Adrenal gland (tissue), 12 donors: ENCODE data around the gene NLRC5. TPM values are rescaled to one million over a fixed set of nuclear protein-coding genes. Genes with fewer than 3 reads are reported as not detected.

ENCODE experiments used
- DNase-seq, 7 donors: peaks; one replicate each; pipeline ENCODE4 v3.0.0-alpha.2; 2019 to 2020
- H3K27ac ChIP-seq, 5 donors: fragments of 200-600 bp; sonication (generic) in 4 of 5; 1 replicate in 3 of 5; 2 replicates in 2 of 5; pipeline versions ENCODE4 v1.5.1 to v1.8.0; 2016 to 2020; ENCODE audit warnings: mild to moderate bottlenecking in 1 of 5
- H3K27me3 ChIP-seq: fragments of 200-600 bp; 2 replicates; pipeline ENCODE4 v1.8.0; 2021
- H3K36me3 ChIP-seq, 2 donors: fragments of 200-600 bp; replicated peaks in 1 of 2; 1 replicate in 1 of 2; 2 replicates in 1 of 2; pipeline versions ENCODE4 v1.5.1 to v1.8.0; 2018 to 2022
- H3K4me1 ChIP-seq, 2 donors: fragments of 200-600 bp; replicated peaks in 1 of 2; 1 replicate in 1 of 2; 2 replicates in 1 of 2; pipeline versions ENCODE4 v1.5.1 to v1.8.0; 2018 to 2021
- H3K4me3 ChIP-seq, 4 donors: fragments of 200-600 bp; sonication (generic) in 3 of 4; one replicate each; pipeline ENCODE4 v1.5.1; 2016 to 2018
- H3K9me3 ChIP-seq, 3 donors: fragments of 200-600 bp; sonication (generic) in 1 of 3; replicated peaks in 1 of 3; 1 replicate in 2 of 3; 2 replicates in 1 of 3; pipeline versions ENCODE4 v1.5.1 to v1.8.0; 2016 to 2021
- POLR2A ChIP-seq, 2 donors: fragments of 450-650 bp; IDR thresholded peaks; one replicate each; pipeline ENCODE4 v1.6.1; 2017; ENCODE audit warnings: antibody characterized with exemption in 2 of 2, mild to moderate bottlenecking in 2 of 2, moderate library complexity in 1 of 2
- WGBS, 4 donors: extraction: QIAGEN DNeasy Blood & Tissue Kit in 2 of 4; methylation state at CpG; one replicate each; pipeline versions ENCODE4 v1.1.5 to v1.1.7; 2013 to 2017; 5-methylcytosine and 5-hydroxymethylcytosine counted together
- intact Hi-C, 2 donors: fragments of 100-400 bp; cut with DNase I; formaldehyde crosslinking; loops; one replicate each; pipeline versions ENCODE4 v1.14.1 to v1.15.0; 2022 to 2023
- polyA plus RNA-seq, 3 donors: library from polyadenylated mRNA; stranded (reverse); fragments of 200-250 nt in 2 of 3; fragments of 350-450 nt in 1 of 3; fragmentation: Illumina TruSeq in 1 of 3; extraction: RNeasy Lipid Tissue Mini Kit (QIAGEN cat#74804) in 1 of 3; gene quantifications; one replicate each; pipeline ENCODE4 v1.2.3, GENCODE V29; 2013 to 2014
- total RNA-seq, 9 donors: library from RNA; depleted of rRNA in 4 of 9; stranded (reverse); fragments of >200 nt in 4 of 9; fragments of 120-200 nt in 1 of 9; fragmentation: NEBNext Ultra II Directional in 1 of 9; extraction: Animal tissue kit (Norgen Biotek cat#: 25700) in 1 of 9; gene quantifications; one replicate each; pipeline versions ENCODE4 v1.1.0 to v1.2.4, GENCODE V29; 2013 to 2023
- TF ChIP-seq, protein P1 (sequence below), 6 experiments: fragments of 450-650 bp in 4 of 6; fragments of 200-600 bp in 2 of 6; sonication (generic) in 1 of 6; IDR thresholded peaks; 1 replicate in 5 of 6; 2 replicates in 1 of 6; pipeline versions ENCODE4 v1.5.1 to v1.8.0; 2016 to 2021; ENCODE audit warnings: antibody characterized with exemption in 6 of 6, mild to moderate bottlenecking in 2 of 6, moderate library complexity in 1 of 6
- donor health status: healthy with polysubstance abuse.
- donor health status: Bipolar disorder and iron deficiency.
- donor health status: DM: yes; HTN: yes; CAD: no.
- donor health status: DM: no; HTN: no; CAD: no.
- donor health status: DM: no; HTN: no; CAD: no.
- donor health status: DM: yes; HTN: yes; CAD: no.

Gene NLRC5
- total and polyA plus RNA-seq, 12 donors, result 6.0 to 89.0 (median 26.6) TPM

- Histone ChIP-seq H3K27ac (no peak overlapping the region), H3K4me3 (no peak overlapping the region)
Observed at GRCh38 chr16:56946767-56947603, 42.4 kb upstream of the NLRC5 start.

DNA sequence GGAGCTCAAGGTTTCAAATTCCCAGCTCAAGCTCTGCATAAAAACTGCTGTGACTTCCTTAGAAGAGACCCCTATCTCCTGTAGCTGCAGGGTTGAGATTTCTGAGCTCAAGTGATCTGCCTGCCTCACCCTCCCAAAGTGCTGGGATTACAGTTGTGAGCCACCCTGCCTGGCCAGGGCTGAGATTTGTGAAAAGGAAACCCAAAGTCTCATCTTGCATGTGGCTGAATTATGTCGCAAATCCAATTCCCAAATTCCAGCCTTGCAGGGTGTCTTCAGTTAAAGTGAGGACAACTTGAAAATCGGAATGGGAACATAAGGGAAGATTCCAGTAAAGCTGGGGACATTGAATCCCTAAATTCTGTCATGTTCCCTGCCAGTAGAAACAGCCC lies 41.8 kb upstream of the NLRC5 start:
- no peak for DNase-seq

More at GRCh38 chr16:56946767-56947603, 42.4 kb upstream of the NLRC5 start:
- Histone ChIP-seq H3K9me3 (no peaks in the 10 kb centered on the region), H3K27me3 (no peaks in the 10 kb centered on the region), H3K4me1 (peaks cover 5 to 11% of the 10 kb centered on the region in 2 donors), H3K36me3 (peaks cover 0 to 50% of the 10 kb centered on the region in 2 donors)
- no peak for DNase-seq
- WGBS, 4 donors, result 70 to 80% (median 78%) methylated on average over 10 of the region's 10 CpGs
- TF ChIP-seq POLR2A (IDR thresholded peaks at IDR 0.05), result no peak
- TF ChIP-seq, protein P1, sequence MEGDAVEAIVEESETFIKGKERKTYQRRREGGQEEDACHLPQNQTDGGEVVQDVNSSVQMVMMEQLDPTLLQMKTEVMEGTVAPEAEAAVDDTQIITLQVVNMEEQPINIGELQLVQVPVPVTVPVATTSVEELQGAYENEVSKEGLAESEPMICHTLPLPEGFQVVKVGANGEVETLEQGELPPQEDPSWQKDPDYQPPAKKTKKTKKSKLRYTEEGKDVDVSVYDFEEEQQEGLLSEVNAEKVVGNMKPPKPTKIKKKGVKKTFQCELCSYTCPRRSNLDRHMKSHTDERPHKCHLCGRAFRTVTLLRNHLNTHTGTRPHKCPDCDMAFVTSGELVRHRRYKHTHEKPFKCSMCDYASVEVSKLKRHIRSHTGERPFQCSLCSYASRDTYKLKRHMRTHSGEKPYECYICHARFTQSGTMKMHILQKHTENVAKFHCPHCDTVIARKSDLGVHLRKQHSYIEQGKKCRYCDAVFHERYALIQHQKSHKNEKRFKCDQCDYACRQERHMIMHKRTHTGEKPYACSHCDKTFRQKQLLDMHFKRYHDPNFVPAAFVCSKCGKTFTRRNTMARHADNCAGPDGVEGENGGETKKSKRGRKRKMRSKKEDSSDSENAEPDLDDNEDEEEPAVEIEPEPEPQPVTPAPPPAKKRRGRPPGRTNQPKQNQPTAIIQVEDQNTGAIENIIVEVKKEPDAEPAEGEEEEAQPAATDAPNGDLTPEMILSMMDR (IDR thresholded peaks at IDR 0.05), result no peak
- intact Hi-C loops, result no loop called here

DNA sequence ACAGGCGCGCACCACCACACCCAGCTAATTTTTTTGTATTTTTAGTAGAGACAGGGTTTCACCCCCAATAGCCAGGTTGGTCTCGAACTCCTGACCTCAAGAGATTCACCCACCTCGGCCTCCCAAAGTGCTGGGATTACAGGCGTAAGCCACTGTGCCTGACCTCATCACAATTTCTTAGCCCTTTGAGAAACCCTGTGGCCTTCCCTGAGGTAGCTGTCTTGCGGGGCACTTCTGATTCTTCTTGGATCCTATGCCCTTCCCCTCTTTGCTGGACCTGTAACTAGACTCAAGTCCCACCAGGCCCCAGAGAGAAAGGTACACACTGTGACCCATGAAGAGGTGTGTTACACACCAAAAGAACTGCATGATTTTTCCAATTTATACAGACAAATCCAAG lies 41.1 kb upstream of the NLRC5 start:
- TF ChIP-seq POLR2A (IDR thresholded peaks at IDR 0.05), result no peak
- TF ChIP-seq, protein P1 (IDR thresholded peaks at IDR 0.05), result no peak
- DNase-seq, result no peak
- Histone ChIP-seq H3K27ac (no peak overlapping the region), H3K9me3 (no peaks in the 10 kb centered on the region), H3K27me3 (no peaks in the 10 kb centered on the region), H3K36me3 (peaks cover 0 to 38% of the 10 kb centered on the region in 2 donors), H3K4me1 (peaks cover 5 to 11% of the 10 kb centered on the region in 2 donors), H3K4me3 (no peak overlapping the region)
- intact Hi-C loops, result no loop called here
- WGBS, 4 donors, result 92 to 97% (median 94%) methylated on average over 6 of the region's 6 CpGs

More for the DNA sequence above, 41.8 kb upstream of the NLRC5 start:
- H3K27ac ChIP-seq, result no peak overlapping the region
- no peaks in the 10 kb centered on the region for H3K27me3 ChIP-seq
- H3K4me1 ChIP-seq, result peaks cover 5 to 11% of the 10 kb centered on the region in 2 donors
- H3K4me3 ChIP-seq, result no peak overlapping the region
- no peak for TF ChIP-seq POLR2A (IDR thresholded peaks at IDR 0.05)
- TF ChIP-seq, protein P1 (IDR thresholded peaks at IDR 0.05), result no peak
- intact Hi-C loops, result no loop called here
- peaks cover 0 to 44% of the 10 kb centered on the region in 2 donors for H3K36me3 ChIP-seq
- WGBS, 4 donors, result 81 to 94% (median 88%) methylated on average over 2 of the region's 2 CpGs
- no peaks in the 10 kb centered on the region for H3K9me3 ChIP-seq

- intact Hi-C loops, result loop anchor here (5.0 kb wide), 1 partner anchor 83 kb away; the partner anchor contains the start of gene SLC12A3 (in 2 of the 2)
- Histone ChIP-seq H3K27ac (no peak overlapping the region), H3K4me3 (no peak overlapping the region), H3K4me1 (peaks cover 3 to 4% of the 10 kb centered on the region in 2 donors), H3K36me3 (peaks cover 0 to 20% of the 10 kb centered on the region in 2 donors), H3K27me3 (no peaks in the 10 kb centered on the region), H3K9me3 (no peaks in the 10 kb centered on the region)
- no peak for DNase-seq
- TF ChIP-seq, protein P1 (IDR thresholded peaks at IDR 0.05), result no peak
- TF ChIP-seq POLR2A (IDR thresholded peaks at IDR 0.05), result no peak
- 75 to 96% (median 82%) methylated on average over 3 to 4 of the region's 4 CpGs for WGBS, 4 donors
Observed at GRCh38 chr16:56950051-56950450, 39.3 kb upstream of the NLRC5 start.
